Measurements from ENCODE around the gene AMH. TPM values are rescaled to one million over a fixed set of nuclear protein-coding genes. Genes with fewer than 3 reads are reported as not detected.
A peak's percentile ranks its signal among the peaks of the same experiment; 100 is the strongest.

Gene AMH
- total and polyA plus RNA-seq, 4 experiments from 2014 or later: 7.5 to 12.7 TPM; not detected in 2

GRCh38 chr19:2290441-2291184 lies 41.5 kb downstream of the AMH start:
- peak in 1 of 5 donors; percentile 35 for DNase-seq
- H3K4me1 Mint-ChIP-seq: peaks cover 12 to 41% (median 24%) of the 10 kb centered on the region in 4 donors
- intact Hi-C loops (cut with micrococcal nuclease): loop anchor here (5.0 kb wide), 1 partner anchor 37 kb away; the partner anchor contains the start of genes LSM7 and SPPL2B
- POLR2A ChIA-PET (ENCODE audit: partially characterized antibody): interaction anchor here (1.0 to 2.3 kb wide), 9 partner anchors 11 to 55 kb away, joined by 3 to 11 read pairs (median 6); partner anchors contain the start of gene PLEKHJ1
- no peaks in the 10 kb centered on the region for H3K27me3 ChIP-seq (ENCODE audit: insufficient read depth, low read length)
- H3K27ac ChIP-seq (ENCODE audit: low read depth, low read length): peak overlapping the region; percentile 39
- peak overlapping the region in 4 of 7 donors; percentile 11 to 53 (median 28) for H3K27ac Mint-ChIP-seq
- no peaks in the 10 kb centered on the region for H3K36me3 ChIP-seq (ENCODE audit: insufficient read depth, low read length)
- H3K4me3 ChIP-seq (ENCODE audit: low read length in 2 of 2): peak overlapping the region; percentile 42 to 67
- H3K4me3 Mint-ChIP-seq: peak overlapping the region; percentile 58 to 89 (median 76)
- H3K9me3 ChIP-seq (ENCODE audit: control insufficient read depth in 1 of 2, low read length in 2 of 2): no peaks in the 10 kb centered on the region
- H3K36me3 Mint-ChIP-seq: peaks cover 0 to 13% of the 10 kb centered on the region in 2 donors
- peaks cover 0 to 2% (median 0%) of the 10 kb centered on the region in 8 donors for H3K9me3 Mint-ChIP-seq
- CTCF ChIA-PET (ENCODE audit: partially characterized antibody): interaction anchor here (1.3 kb wide), 1 partner anchor 11 kb away, joined by 3 read pairs; no protein-coding TSS in a partner anchor
- peaks cover 0 to 2% of the 10 kb centered on the region in 2 donors for H3K27me3 Mint-ChIP-seq
- H3K4me1 ChIP-seq (ENCODE audit: insufficient read depth, low read length): peaks cover 24% of the 10 kb centered on the region

GRCh38 chr19:2291185-2291751 lies 42.1 kb downstream of the AMH start:
- peaks cover 12 to 41% (median 24%) of the 10 kb centered on the region in 4 donors for H3K4me1 Mint-ChIP-seq
- H3K9me3 ChIP-seq (ENCODE audit: control insufficient read depth in 1 of 2, low read length in 2 of 2): no peaks in the 10 kb centered on the region
- peaks cover 0 to 13% of the 10 kb centered on the region in 2 donors for H3K36me3 Mint-ChIP-seq
- no peaks in the 10 kb centered on the region for H3K27me3 ChIP-seq (ENCODE audit: insufficient read depth, low read length)
- H3K27ac Mint-ChIP-seq: peak overlapping the region in 1 of 7 donors; percentile 11
- DNase-seq: no peak
- H3K27me3 Mint-ChIP-seq: peaks cover 0 to 2% of the 10 kb centered on the region in 2 donors
- ChIA-PET POLR2A (ENCODE audit: partially characterized antibody) (interaction anchor here (1.0 to 2.3 kb wide), 10 partner anchors 11 to 56 kb away, joined by 3 to 11 read pairs (median 6); partner anchors contain the start of genes LSM7, PLEKHJ1 and SPPL2B), CTCF (ENCODE audit: partially characterized antibody) (interaction anchor here (0.9 to 1.3 kb wide), 2 partner anchors 12 to 29 kb away, joined by 3 read pairs; no protein-coding TSS in a partner anchor)
- intact Hi-C loops (cut with micrococcal nuclease): loop anchor here (5.0 kb wide), 1 partner anchor 36 kb away; the partner anchor contains the start of genes LSM7 and SPPL2B
- H3K4me1 ChIP-seq (ENCODE audit: insufficient read depth, low read length): peaks cover 24% of the 10 kb centered on the region
- peak overlapping the region in 1 of 2 donors; percentile 67 for H3K4me3 ChIP-seq (ENCODE audit: low read length in 2 of 2)
- H3K27ac ChIP-seq (ENCODE audit: low read depth, low read length): no peak overlapping the region
- H3K4me3 Mint-ChIP-seq: peak overlapping the region in 6 of 8 donors; percentile 58 to 89 (median 76)
- H3K36me3 ChIP-seq (ENCODE audit: insufficient read depth, low read length): no peaks in the 10 kb centered on the region
- peaks cover 0 to 1% (median 0%) of the 10 kb centered on the region in 8 donors for H3K9me3 Mint-ChIP-seq

- POLR2A ChIA-PET (ENCODE audit: partially characterized antibody): interaction anchor here (1.0 to 1.5 kb wide), 5 partner anchors 22 to 45 kb away, joined by 3 to 5 read pairs (median 4); no protein-coding TSS in a partner anchor
- Histone ChIP-seq H3K9me3 (ENCODE audit: control insufficient read depth in 1 of 2, low read length in 2 of 2) (no peaks in the 10 kb centered on the region), H3K27me3 (ENCODE audit: insufficient read depth, low read length) (no peaks in the 10 kb centered on the region), H3K4me1 (ENCODE audit: insufficient read depth, low read length) (peaks cover 10% of the 10 kb centered on the region), H3K4me3 (ENCODE audit: low read length in 2 of 2) (no peak overlapping the region), H3K27ac (ENCODE audit: low read depth, low read length) (no peak overlapping the region), H3K36me3 (ENCODE audit: insufficient read depth, low read length) (no peaks in the 10 kb centered on the region)
- Mint-ChIP-seq H3K4me1 (peaks cover 3 to 24% (median 12%) of the 10 kb centered on the region in 4 donors), H3K27ac (peak overlapping the region in 1 of 7 donors; percentile 54), H3K36me3 (peaks cover 0 to 10% of the 10 kb centered on the region in 2 donors), H3K27me3 (no peaks in the 10 kb centered on the region), H3K4me3 (peak overlapping the region in 1 of 8 donors; percentile 39), H3K9me3 (no peaks in the 10 kb centered on the region)
- CTCF ChIA-PET (ENCODE audit: partially characterized antibody): no interaction called here
- no peak for DNase-seq
- intact Hi-C loops (cut with micrococcal nuclease): loop anchor here (5.0 kb wide), 1 partner anchor 32 kb away; the partner anchor contains the start of genes LSM7 and SPPL2B
Measured at GRCh38 chr19:2294687-2295335, 45.7 kb downstream of the AMH start.

- no peaks in the 10 kb centered on the region for H3K27me3 ChIP-seq (ENCODE audit: insufficient read depth, low read length)
- Mint-ChIP-seq H3K4me1 (peaks cover 3 to 22% (median 9%) of the 10 kb centered on the region in 4 donors), H3K9me3 (no peaks in the 10 kb centered on the region), H3K4me3 (no peak overlapping the region), H3K36me3 (peaks cover 0 to 10% of the 10 kb centered on the region in 2 donors), H3K27me3 (peaks cover 0 to under 1% of the 10 kb centered on the region in 2 donors), H3K27ac (peak overlapping the region in 1 of 7 donors; percentile 13)
- no peaks in the 10 kb centered on the region for H3K36me3 ChIP-seq (ENCODE audit: insufficient read depth, low read length)
- H3K9me3 ChIP-seq (ENCODE audit: control insufficient read depth in 1 of 2, low read length in 2 of 2): no peaks in the 10 kb centered on the region
- POLR2A ChIA-PET (ENCODE audit: partially characterized antibody): interaction anchor here (1.1 to 1.5 kb wide), 3 partner anchors 14 to 245 kb away, joined by 3 to 5 read pairs (median 3); partner anchors contain the start of genes MKNK2 and PEAK3
- DNase-seq: no peak
- intact Hi-C loops (cut with micrococcal nuclease): no loop called here
- no peak overlapping the region for H3K27ac ChIP-seq (ENCODE audit: low read depth, low read length)
- H3K4me3 ChIP-seq (ENCODE audit: low read length in 2 of 2): no peak overlapping the region
- CTCF ChIA-PET (ENCODE audit: partially characterized antibody): interaction anchor here (0.8 kb wide), 1 partner anchor 13 kb away, joined by 3 read pairs; no protein-coding TSS in a partner anchor
- peaks cover 3% of the 10 kb centered on the region for H3K4me1 ChIP-seq (ENCODE audit: insufficient read depth, low read length)
Measured at GRCh38 chr19:2296141-2296540, 47.0 kb downstream of the AMH start.

- no peak overlapping the region for H3K4me3 ChIP-seq (ENCODE audit: low read length in 2 of 2)
- peaks cover 2 to 15% (median 9%) of the 10 kb centered on the region in 4 donors for H3K4me1 Mint-ChIP-seq
- H3K9me3 ChIP-seq (ENCODE audit: control insufficient read depth in 1 of 2, low read length in 2 of 2): no peaks in the 10 kb centered on the region
- intact Hi-C loops (cut with micrococcal nuclease): no loop called here
- peak overlapping the region in 1 of 7 donors; percentile 15 for H3K27ac Mint-ChIP-seq
- H3K9me3 Mint-ChIP-seq: peaks cover 0 to 2% (median 0%) of the 10 kb centered on the region in 8 donors
- no peak overlapping the region for H3K27ac ChIP-seq (ENCODE audit: low read depth, low read length)
- H3K36me3 Mint-ChIP-seq: no peaks in the 10 kb centered on the region
- no peak overlapping the region for H3K4me3 Mint-ChIP-seq
- ChIA-PET POLR2A (ENCODE audit: partially characterized antibody) (interaction anchor here (0.7 to 1.2 kb wide), 2 partner anchors 12 to 18 kb away, joined by 3 read pairs; no protein-coding TSS in a partner anchor), CTCF (ENCODE audit: partially characterized antibody) (interaction anchor here (0.7 kb wide), 1 partner anchor 120 kb away, joined by 3 read pairs; no protein-coding TSS in a partner anchor)
- H3K27me3 Mint-ChIP-seq: peaks cover 10 to 19% of the 10 kb centered on the region in 2 donors
- DNase-seq: no peak
- peaks cover 9% of the 10 kb centered on the region for H3K4me1 ChIP-seq (ENCODE audit: insufficient read depth, low read length)
- H3K36me3 ChIP-seq (ENCODE audit: insufficient read depth, low read length): no peaks in the 10 kb centered on the region
- peaks cover 11% of the 10 kb centered on the region for H3K27me3 ChIP-seq (ENCODE audit: insufficient read depth, low read length)
Measured at GRCh38 chr19:2300533-2300932, 51.4 kb downstream of the AMH start.

Measured in CD4-positive, alpha-beta memory T cell (primary cell).